Testis (tissue), 3 donors: ENCODE measurements around the gene SST. TPM values are rescaled to one million over a fixed set of nuclear protein-coding genes. Genes with fewer than 3 reads are reported as not detected.
"Not testable (repeated sequence)": the region's sequence is repeated elsewhere in the genome, so short reads cannot be mapped to it uniquely, and the experiment has no call there.

Source experiments
- DNase-seq: peaks from one replicate; pipeline ENCODE4 v3.0.0-alpha.2; 2019
- H3K27ac ChIP-seq, 2 donors: fragments of 200-600 bp; sonication (generic); one replicate each; pipeline ENCODE4 v1.5.1; 2019
- H3K27me3 ChIP-seq: fragments of 200-600 bp; sonication (generic); one replicate; pipeline ENCODE4 v1.5.1; 2019
- H3K36me3 ChIP-seq: fragments of 200-600 bp; sonication (generic); one replicate; pipeline ENCODE4 v1.5.1; 2017; ENCODE audit warnings: low read depth; ENCODE audit errors: missing control alignments
- H3K4me1 ChIP-seq: fragments of 200-600 bp; sonication (generic); one replicate; pipeline ENCODE4 v1.5.1; 2019
- H3K4me3 ChIP-seq, 2 donors: fragments of 200-600 bp; sonication (generic); one replicate each; pipeline ENCODE4 v1.5.1; 2017 to 2019
- H3K9me3 ChIP-seq: fragments of 200-600 bp; sonication (generic); one replicate; pipeline ENCODE4 v1.5.1; 2017
- POLR2A ChIP-seq: fragments of 450-650 bp; IDR thresholded peaks from one replicate; pipeline ENCODE4 v1.6.1; 2017; ENCODE audit warnings: antibody characterized with exemption, mild to moderate bottlenecking, moderate library complexity
- WGBS, 2 donors: methylation state at CpG; one replicate each; pipeline ENCODE4 v1.1.5; 2018; 5-methylcytosine and 5-hydroxymethylcytosine counted together
- intact Hi-C: fragments of 100-400 bp; cut with DNase I; formaldehyde crosslinking; loops from one replicate; pipeline ENCODE4 v1.15.1; 2023; ENCODE audit warnings: low total_unique reads
- polyA plus RNA-seq: library from polyadenylated mRNA; stranded (reverse); fragments of 350-450 nt; fragmentation: Illumina TruSeq; extraction: RNeasy Lipid Tissue Mini Kit (QIAGEN cat#74804); gene quantifications from one replicate; pipeline ENCODE4 v1.2.3, GENCODE V29; 2014; ENCODE audit warnings: low read depth, low replicate concordance; ENCODE audit not compliant: insufficient read depth
- total RNA-seq, 2 donors: library from RNA; depleted of rRNA; stranded (reverse); fragments of >200 nt; gene quantifications; one replicate each; pipeline ENCODE4 v1.2.3, GENCODE V29; 2016
- TF ChIP-seq, protein P1 (sequence below), 3 experiments: fragments of 450-650 bp in 2 of 3; fragments of 200-600 bp in 1 of 3; sonication (generic) in 1 of 3; IDR thresholded peaks; one replicate each; pipeline ENCODE4 v1.5.1; 2016 to 2019; ENCODE audit warnings: antibody characterized with exemption in 3 of 3, mild to moderate bottlenecking in 2 of 3, moderate library complexity in 1 of 3

Gene SST
- total and polyA plus RNA-seq, 3 donors from 2014 or later, result 0.84 TPM; not detected in 2

DNA sequence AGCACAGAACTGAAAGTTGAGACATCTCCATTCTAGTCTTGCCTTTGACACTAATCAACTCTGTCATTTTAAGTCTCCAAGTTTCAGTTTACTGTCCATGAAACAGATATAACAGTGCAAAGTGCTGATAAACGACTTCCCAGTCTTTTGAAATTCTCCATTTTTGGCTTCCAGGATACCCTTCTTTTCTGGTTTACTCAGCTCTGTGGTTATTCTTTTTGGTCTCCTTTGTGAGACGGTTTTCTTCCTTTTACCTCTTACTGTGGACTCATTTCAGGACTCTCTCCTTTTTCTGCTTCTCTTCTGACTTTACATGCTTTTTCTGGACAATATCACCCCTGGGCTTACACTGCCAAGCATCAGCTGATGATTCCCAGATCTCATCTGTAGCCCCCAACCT is 18.9 kb downstream of the SST start:
- no peaks in the 10 kb centered on the region for H3K36me3 ChIP-seq
- TF ChIP-seq, protein P1, sequence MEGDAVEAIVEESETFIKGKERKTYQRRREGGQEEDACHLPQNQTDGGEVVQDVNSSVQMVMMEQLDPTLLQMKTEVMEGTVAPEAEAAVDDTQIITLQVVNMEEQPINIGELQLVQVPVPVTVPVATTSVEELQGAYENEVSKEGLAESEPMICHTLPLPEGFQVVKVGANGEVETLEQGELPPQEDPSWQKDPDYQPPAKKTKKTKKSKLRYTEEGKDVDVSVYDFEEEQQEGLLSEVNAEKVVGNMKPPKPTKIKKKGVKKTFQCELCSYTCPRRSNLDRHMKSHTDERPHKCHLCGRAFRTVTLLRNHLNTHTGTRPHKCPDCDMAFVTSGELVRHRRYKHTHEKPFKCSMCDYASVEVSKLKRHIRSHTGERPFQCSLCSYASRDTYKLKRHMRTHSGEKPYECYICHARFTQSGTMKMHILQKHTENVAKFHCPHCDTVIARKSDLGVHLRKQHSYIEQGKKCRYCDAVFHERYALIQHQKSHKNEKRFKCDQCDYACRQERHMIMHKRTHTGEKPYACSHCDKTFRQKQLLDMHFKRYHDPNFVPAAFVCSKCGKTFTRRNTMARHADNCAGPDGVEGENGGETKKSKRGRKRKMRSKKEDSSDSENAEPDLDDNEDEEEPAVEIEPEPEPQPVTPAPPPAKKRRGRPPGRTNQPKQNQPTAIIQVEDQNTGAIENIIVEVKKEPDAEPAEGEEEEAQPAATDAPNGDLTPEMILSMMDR (IDR thresholded peaks at IDR 0.05), result no peak
- no peak for TF ChIP-seq POLR2A
- no peaks in the 10 kb centered on the region for H3K9me3 ChIP-seq
- no peak overlapping the region for H3K4me3 ChIP-seq
- WGBS, 2 donors, result 72 to 73% methylated on average over 2 of the region's 2 CpGs
- H3K27ac ChIP-seq, result no peak overlapping the region
- H3K4me1 ChIP-seq, result no peaks in the 10 kb centered on the region
- intact Hi-C loops, result no loop called here
- DNase-seq, result no peak
- H3K27me3 ChIP-seq, result no peaks in the 10 kb centered on the region

DNA sequence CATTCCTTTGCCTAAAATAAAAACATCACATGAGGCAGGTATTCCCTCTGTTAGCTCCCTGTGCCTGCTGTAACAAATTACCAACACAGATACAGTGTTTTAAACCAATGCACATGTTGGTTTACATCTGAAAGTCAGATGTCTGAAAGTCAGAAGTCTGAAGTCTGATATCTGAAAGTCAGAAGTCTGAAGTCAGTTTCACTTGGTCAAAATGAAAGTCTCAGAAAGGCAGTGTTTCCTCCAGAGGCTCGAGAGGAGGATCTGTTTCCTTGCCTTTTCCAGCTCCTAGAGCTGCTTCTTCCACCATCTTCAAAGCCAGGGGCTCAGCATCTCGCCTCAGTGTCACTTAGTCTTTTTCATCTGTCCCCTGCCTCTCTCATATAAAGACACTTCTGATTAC is 22.0 kb downstream of the SST start:
- Histone ChIP-seq H3K9me3 (no peaks in the 10 kb centered on the region), H3K36me3 (no peaks in the 10 kb centered on the region), H3K27ac (no peak overlapping the region), H3K4me3 (no peak overlapping the region), H3K27me3 (no peaks in the 10 kb centered on the region), H3K4me1 (no peaks in the 10 kb centered on the region)
- TF ChIP-seq, protein P1 (IDR thresholded peaks at IDR 0.05), result no peak
- TF ChIP-seq POLR2A, result no peak
- no peak for DNase-seq
- 73 to 87% methylated on average over 2 of the region's 2 CpGs for WGBS, 2 donors
- intact Hi-C loops, result no loop called here

DNA sequence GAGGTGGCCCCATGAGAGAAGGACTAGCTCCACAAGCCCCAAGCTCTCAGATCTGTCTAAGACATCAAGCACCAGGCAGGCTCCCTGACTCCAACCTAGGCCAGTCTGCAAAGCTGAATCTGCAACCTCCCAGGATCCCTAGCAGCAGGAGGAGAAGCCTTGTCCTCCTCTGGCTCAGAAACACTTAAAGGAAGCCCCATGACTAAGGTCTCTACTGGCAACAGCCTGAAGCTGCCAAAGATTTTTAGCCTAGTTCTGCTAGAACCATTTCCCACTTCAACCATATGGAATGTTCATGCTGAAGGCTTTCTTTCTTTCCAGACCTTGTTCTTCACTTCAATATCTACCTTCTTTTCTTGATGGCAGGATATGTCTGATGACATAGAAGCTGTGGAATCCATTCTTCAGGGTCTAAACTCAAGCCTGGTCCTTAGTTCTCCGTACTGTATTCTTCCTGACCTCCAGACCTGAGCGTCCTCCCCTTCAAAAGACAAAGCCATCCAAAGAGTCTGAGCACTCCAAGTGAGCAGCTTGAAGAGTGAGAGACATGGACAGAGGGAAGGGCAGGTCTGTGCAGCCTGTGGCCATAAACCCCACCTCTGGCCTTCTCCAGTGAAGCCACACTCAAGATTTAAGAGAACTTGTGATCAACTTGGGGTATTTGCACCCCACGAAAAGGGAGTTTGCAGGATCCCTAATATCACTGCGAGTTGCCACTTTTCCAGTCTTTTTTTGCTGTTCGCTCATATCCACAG is 23.1 kb downstream of the SST start:
- intact Hi-C loops, result no loop called here
- no peaks in the 10 kb centered on the region for H3K9me3 ChIP-seq
- H3K4me1 ChIP-seq, result no peaks in the 10 kb centered on the region
- H3K27ac ChIP-seq, result no peak overlapping the region
- TF ChIP-seq POLR2A, result no peak
- TF ChIP-seq, protein P1 (IDR thresholded peaks at IDR 0.05), result no peak
- H3K36me3 ChIP-seq, result no peaks in the 10 kb centered on the region
- WGBS, 2 donors, result 90 to 95% methylated on average over 5 of the region's 5 CpGs
- no peak overlapping the region for H3K4me3 ChIP-seq
- no peaks in the 10 kb centered on the region for H3K27me3 ChIP-seq
- no peak for DNase-seq

DNA sequence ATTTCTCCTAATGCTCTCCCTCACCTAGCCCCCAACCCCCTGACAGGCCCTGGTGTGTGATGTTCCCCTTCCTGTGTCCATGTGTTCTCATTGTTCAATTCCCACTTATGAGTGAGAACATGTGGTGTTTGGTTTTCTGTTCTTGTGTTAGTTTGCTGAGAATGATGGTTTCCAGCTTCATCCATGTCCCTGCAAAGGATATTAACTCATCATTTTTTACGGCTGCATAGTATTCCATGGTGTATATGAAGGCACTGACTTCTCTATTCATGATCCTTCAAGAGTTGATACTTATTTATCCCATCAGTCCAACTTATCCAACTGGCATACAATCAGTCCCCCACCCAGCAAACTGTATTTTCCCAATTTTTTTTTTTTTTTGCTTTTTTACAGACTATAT is 24.8 kb downstream of the SST start:
- WGBS, 2 donors, result 88 to 96% methylated on average over 1 of the region's 1 CpG
- DNase-seq, H3K4me1 ChIP-seq, H3K27me3 ChIP-seq, H3K4me3 ChIP-seq, H3K36me3 ChIP-seq, H3K27ac ChIP-seq, intact Hi-C loops, H3K9me3 ChIP-seq: not testable (repeated sequence)

DNA sequence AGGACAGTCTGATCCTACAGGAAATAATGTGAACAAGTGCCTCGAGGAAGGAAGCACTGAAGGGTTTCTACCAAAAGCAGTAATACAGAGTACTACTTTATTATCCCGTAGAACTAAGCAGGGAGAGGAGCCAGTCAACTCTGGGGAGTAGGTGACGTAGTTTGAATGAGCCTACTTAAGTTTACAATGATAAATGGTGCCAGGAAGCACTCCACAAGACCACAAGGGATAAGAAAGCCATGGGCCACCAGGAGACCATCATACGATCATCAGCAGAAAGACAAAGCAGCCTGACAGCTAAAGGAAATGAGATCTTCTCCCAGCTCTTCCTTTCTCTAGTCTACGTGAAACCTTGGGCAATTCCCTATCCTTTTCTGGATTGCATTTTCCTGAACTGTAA is 27.3 kb downstream of the SST start:
- Histone ChIP-seq H3K27ac (no peak overlapping the region), H3K4me1 (no peaks in the 10 kb centered on the region), H3K4me3 (no peak overlapping the region), H3K9me3 (no peaks in the 10 kb centered on the region), H3K27me3 (no peaks in the 10 kb centered on the region), H3K36me3 (no peaks in the 10 kb centered on the region)
- no peak for DNase-seq
- 77 to 86% methylated on average over 5 of the region's 5 CpGs for WGBS, 2 donors
- intact Hi-C loops, result no loop called here
- TF ChIP-seq, protein P1 (IDR thresholded peaks at IDR 0.05), result no peak
- no peak for TF ChIP-seq POLR2A
